Lower lobe of right lung (tissue), 2 donors: ENCODE results near the gene CABLES1. TPM values are rescaled to one million over a fixed set of nuclear protein-coding genes. Genes with fewer than 3 reads are reported as not detected.

ENCODE experiments used
- ATAC-seq, 2 donors: fragments of 200-7000 bp; cut with Tn5 transposase; one replicate each; pipeline ENCODE4 v1.9.1; 2020 to 2022; ENCODE audit warnings: mild to moderate bottlenecking in 2 of 2, moderate library complexity in 2 of 2
- DNase-seq: peaks from one replicate; pipeline ENCODE4 v3.0.0-alpha.2; 2020
- H3K27ac ChIP-seq: fragments of 200-600 bp; one replicate; pipeline ENCODE4 v1.8.0; 2022
- H3K27me3 ChIP-seq: fragments of 200-600 bp; one replicate; pipeline ENCODE4 v1.8.0; 2022; ENCODE audit warnings: low read depth
- H3K36me3 ChIP-seq: fragments of 200-600 bp; one replicate; pipeline ENCODE4 v1.8.0; 2022; ENCODE audit warnings: mild to moderate bottlenecking
- H3K4me1 ChIP-seq: fragments of 200-600 bp; one replicate; pipeline ENCODE4 v1.8.0; 2022
- H3K4me3 ChIP-seq: fragments of 200-600 bp; one replicate; pipeline ENCODE4 v1.8.0; 2022; ENCODE audit warnings: mild to moderate bottlenecking
- H3K9me3 ChIP-seq: fragments of 200-600 bp; one replicate; pipeline ENCODE4 v1.8.0; 2022
- intact Hi-C: fragments of 100-400 bp; cut with DNase I; formaldehyde crosslinking; loops from one replicate; pipeline ENCODE4 v1.11.0; 2022
- total RNA-seq: library from RNA; stranded (reverse); fragmentation: NEBNext Ultra II Directional; extraction: Animal tissue kit (Norgen Biotek cat#: 25700); gene quantifications from one replicate; pipeline ENCODE4 v1.2.1, GENCODE V29; 2021
- TF ChIP-seq, protein P1 (sequence below): fragments of 200-600 bp; IDR thresholded peaks from one replicate; pipeline ENCODE4 v1.8.0; 2022; ENCODE audit warnings: antibody characterized with exemption, mild to moderate bottlenecking
- donor health status: DM: no; HTN: yes; CAD: no; lungs with severe emphysema.

The CABLES1 gene
- total RNA-seq, 1 donor from 2014 or later: 44.2 TPM

DNA sequence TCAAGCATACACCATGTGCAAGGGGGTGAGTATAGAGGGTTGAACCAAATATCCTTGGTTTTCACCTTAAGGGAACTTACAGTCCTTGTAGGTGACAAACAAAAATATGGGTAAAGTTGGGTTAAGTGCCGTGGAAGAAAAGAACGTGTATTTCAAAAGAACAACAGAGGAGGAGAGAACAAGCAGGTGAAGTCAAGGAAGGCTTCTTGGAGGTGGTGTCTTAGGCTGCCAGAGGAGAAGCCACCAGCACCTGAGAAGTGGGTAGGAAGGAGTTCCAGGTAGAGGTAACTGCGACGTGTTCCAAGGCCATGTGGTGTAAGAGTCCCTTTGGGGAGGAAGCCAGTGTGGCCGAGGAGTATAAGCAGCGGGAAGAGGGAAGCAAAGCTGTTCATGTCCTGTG, 27.2 kb downstream of the CABLES1 start:
- no peak for DNase-seq
- no peaks in the 10 kb centered on the region for H3K36me3 ChIP-seq
- no peak overlapping the region for H3K4me3 ChIP-seq
- TF ChIP-seq, protein P1, sequence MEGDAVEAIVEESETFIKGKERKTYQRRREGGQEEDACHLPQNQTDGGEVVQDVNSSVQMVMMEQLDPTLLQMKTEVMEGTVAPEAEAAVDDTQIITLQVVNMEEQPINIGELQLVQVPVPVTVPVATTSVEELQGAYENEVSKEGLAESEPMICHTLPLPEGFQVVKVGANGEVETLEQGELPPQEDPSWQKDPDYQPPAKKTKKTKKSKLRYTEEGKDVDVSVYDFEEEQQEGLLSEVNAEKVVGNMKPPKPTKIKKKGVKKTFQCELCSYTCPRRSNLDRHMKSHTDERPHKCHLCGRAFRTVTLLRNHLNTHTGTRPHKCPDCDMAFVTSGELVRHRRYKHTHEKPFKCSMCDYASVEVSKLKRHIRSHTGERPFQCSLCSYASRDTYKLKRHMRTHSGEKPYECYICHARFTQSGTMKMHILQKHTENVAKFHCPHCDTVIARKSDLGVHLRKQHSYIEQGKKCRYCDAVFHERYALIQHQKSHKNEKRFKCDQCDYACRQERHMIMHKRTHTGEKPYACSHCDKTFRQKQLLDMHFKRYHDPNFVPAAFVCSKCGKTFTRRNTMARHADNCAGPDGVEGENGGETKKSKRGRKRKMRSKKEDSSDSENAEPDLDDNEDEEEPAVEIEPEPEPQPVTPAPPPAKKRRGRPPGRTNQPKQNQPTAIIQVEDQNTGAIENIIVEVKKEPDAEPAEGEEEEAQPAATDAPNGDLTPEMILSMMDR: no peak
- no peak overlapping the region for H3K27ac ChIP-seq
- no peaks in the 10 kb centered on the region for H3K27me3 ChIP-seq
- H3K9me3 ChIP-seq: no peaks in the 10 kb centered on the region
- no peak for ATAC-seq
- peaks cover 5% of the 10 kb centered on the region for H3K4me1 ChIP-seq
- intact Hi-C loops: no loop called here

DNA sequence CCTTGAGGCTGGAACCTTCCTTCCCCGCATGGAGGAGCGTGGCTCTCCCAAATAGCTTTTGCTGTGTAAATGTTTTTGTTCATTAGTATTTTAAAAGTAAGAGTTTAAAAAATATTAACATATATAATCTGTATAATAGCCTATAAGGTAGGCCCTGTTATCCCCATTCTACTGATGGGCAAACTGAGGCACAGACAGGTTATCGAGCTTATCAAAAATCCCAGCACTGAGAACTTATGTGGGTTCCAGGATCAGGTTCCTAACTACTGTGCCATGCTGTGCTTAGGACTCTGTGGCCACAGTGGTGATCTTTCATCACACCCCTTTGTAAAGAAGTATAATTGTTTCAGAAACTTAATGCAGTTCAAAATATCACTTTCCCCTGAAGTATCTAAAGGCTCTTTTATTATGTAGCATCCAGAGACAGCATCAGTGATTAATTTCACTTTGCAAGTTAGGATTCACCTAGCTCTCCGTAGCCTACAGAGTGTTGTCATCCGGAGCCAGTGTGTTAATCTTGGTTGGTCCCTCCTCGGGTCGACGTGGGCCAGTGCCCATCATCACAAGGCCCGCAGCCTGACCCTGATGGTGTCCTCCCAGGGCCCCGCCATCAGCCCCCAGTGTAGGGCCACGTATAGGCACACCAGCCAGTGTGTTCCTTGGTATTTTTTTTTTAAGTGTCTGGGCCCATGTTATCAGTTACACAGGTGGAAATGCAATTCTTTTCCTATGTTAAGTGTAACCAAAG, 28.7 kb downstream of the CABLES1 start:
- ATAC-seq (no peak), DNase-seq (no peak)
- H3K4me1 ChIP-seq: no peaks in the 10 kb centered on the region
- H3K36me3 ChIP-seq: no peaks in the 10 kb centered on the region
- intact Hi-C loops: no loop called here
- H3K9me3 ChIP-seq: no peaks in the 10 kb centered on the region
- H3K27ac ChIP-seq: no peak overlapping the region
- TF ChIP-seq, protein P1: no peak
- no peak overlapping the region for H3K4me3 ChIP-seq
- H3K27me3 ChIP-seq: no peaks in the 10 kb centered on the region

DNA sequence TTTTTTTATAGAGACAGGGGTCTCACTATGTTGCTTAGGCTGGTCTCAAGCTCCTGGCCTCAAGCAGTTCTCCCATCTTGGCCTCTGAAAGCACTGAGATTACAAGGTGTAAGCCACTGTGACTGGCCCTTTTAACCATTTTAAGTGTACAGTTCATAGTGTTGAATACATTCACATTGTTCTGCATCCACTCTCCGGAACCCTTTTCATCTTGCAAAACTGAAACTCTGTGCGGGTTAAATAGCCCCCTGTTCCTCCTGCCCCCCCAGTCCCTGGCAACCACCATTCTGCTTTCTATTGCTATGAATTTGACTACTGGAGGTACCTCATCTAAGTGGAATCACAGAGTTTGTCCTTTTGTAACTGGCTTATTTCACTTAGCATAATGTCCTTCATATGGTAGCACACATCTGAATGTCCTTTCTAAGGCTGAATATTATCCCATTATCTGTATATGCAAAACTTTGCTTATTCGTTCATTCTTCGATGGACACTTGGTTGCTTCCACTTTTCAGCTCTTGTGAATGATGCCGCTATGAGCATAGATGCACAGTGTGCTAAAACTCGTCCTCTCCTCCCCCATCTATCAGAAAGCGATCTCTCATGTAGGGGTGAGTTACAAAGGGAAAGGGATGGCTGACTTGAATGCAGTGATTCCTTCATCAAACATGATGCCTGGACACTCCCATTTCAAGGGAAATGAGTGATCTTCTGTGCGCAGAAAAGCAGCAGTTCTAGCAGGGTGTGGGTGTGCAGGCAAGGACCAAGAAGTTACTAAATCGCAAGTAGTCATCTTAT, 30.2 kb downstream of the CABLES1 start:
- TF ChIP-seq, protein P1: no peak
- H3K9me3 ChIP-seq: no peaks in the 10 kb centered on the region
- no peak overlapping the region for H3K4me3 ChIP-seq
- DNase-seq (no peak), ATAC-seq (no peak)
- intact Hi-C loops: no loop called here
- H3K36me3 ChIP-seq: no peaks in the 10 kb centered on the region
- no peak overlapping the region for H3K27ac ChIP-seq
- no peaks in the 10 kb centered on the region for H3K4me1 ChIP-seq
- H3K27me3 ChIP-seq: no peaks in the 10 kb centered on the region

DNA sequence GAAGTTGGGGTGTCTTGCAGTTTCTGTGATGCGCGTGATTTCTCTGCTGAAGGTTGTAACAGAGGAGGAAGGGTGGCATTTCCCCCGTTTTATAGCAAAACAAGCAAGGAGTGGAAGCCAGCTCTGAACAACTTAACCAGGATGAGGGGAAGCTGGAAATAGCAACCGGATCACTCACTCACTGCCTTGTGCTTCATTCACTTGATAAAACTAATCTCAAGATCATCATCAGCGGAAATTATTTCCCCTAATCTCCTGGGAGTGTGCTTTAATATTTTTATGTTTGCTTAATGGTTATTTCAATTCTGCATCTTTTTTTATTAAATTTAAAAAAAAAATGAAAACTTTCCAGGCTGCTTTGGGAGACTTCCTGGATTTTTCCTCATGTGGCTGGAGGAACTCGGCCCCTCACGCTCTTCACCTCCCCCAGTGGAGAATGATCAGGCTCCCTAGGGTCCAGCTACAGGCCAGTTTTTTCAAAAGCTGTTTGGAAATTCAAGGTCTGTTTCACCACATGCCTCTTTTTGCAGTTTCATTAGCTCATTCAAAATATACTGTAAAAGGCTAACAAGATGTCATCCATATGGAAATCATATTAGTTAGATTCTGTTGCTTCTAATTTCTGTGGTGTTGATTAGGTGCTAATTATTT, 31.7 kb downstream of the CABLES1 start:
- ATAC-seq: no peak
- intact Hi-C loops: no loop called here
- DNase-seq: no peak
- Histone ChIP-seq H3K9me3 (no peaks in the 10 kb centered on the region), H3K4me3 (no peak overlapping the region), H3K4me1 (no peaks in the 10 kb centered on the region), H3K27me3 (no peaks in the 10 kb centered on the region), H3K36me3 (no peaks in the 10 kb centered on the region), H3K27ac (no peak overlapping the region)
- TF ChIP-seq, protein P1: no peak

DNA sequence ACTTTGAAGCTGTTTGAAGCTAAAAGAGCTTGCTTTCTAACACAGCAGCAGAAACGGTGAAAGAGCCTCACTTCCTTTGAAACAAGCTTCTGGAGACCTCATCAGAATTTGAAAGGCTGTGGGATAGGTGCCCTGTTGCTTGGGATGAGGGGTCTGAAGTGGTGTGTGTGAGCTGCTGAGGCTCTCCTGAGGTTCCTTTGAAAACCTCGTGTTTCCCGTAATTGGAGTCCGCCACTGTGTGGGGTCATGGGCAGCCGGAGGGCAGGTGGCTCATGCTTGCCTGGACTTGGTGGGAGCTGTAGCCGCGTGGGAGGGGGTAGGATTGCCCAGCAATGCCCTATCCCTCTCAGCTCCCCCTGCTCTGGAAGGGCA, 34.4 kb downstream of the CABLES1 start:
- TF ChIP-seq, protein P1: no peak
- Histone ChIP-seq H3K36me3 (no peaks in the 10 kb centered on the region), H3K27me3 (no peaks in the 10 kb centered on the region), H3K4me1 (no peaks in the 10 kb centered on the region), H3K9me3 (no peaks in the 10 kb centered on the region), H3K27ac (no peak overlapping the region), H3K4me3 (no peak overlapping the region)
- DNase-seq: no peak
- ATAC-seq: peak in 1 of 2 donors; percentile 26
- intact Hi-C loops: no loop called here
